ENCODE results near the gene ZNF331.

ZNF331 gene

GRCh38 chr19:53571339-53571738, 33.4 kb downstream of the ZNF331 start:
- no peak for DNase-seq (ENCODE audit: low read depth in 2 of 2)

DNA sequence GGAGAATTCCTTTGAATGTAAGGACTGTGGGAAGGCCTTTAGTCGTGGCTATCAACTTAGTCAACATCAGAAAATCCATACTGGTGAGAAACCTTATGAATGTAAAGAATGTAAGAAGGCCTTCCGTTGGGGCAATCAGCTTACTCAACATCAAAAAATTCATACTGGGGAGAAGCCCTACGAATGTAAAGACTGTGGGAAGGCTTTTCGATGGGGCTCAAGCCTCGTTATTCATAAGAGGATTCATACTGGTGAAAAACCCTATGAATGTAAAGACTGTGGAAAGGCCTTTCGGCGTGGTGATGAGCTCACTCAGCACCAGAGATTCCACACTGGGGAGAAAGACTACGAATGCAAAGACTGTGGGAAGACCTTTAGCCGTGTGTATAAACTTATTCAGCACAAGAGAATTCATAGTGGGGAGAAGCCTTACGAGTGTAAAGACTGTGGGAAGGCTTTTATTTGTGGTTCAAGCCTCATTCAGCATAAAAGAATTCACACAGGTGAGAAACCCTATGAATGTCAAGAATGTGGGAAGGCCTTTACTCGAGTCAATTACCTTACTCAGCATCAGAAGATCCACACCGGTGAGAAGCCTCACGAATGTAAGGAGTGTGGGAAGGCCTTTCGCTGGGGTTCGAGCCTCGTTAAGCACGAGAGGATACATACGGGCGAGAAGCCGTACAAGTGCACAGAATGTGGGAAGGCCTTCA, 39.2 kb downstream of the ZNF331 start:
- DNase-seq (ENCODE audit: low read depth in 2 of 2): no peak

- no peak for DNase-seq (ENCODE audit: low read depth in 2 of 2)
These were observed 40.0 kb downstream of the ZNF331 start for GRCh38 chr19:53577968-53578367.

- no peak for DNase-seq (ENCODE audit: low read depth in 2 of 2)
These were observed 41.6 kb downstream of the ZNF331 start for GRCh38 chr19:53579518-53579917.

- no peak for DNase-seq (ENCODE audit: low read depth in 2 of 2)
These were observed 43.2 kb downstream of the ZNF331 start for GRCh38 chr19:53580871-53581835.

- DNase-seq (ENCODE audit: low read depth in 2 of 2): no peak
These were observed 43.9 kb downstream of the ZNF331 start for GRCh38 chr19:53581871-53582279.

GRCh38 chr19:53583181-53583580, 45.2 kb downstream of the ZNF331 start:
- DNase-seq (ENCODE audit: low read depth in 2 of 2): no peak

DNA sequence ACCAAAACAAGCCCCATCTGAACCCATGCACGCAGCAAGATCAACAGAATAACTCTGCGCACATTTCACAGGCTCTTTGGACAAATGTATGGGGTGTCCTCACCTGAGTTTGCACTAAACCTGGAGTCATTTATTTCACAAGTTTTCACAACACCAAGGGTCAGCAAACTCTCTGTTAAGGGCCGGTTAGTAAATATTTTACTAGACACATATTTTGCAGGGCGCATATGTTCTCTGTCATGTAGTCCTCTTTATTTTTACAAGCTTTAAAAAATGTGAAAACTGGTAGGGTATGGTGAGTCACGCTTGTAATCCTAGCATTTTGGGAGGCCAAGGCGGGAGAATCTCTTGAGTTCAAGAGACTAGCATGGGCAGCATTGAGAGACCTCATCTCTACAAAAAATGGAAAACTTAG, 48.3 kb downstream of the ZNF331 start:
- no peak for DNase-seq (ENCODE audit: low read depth in 2 of 2)

- no peak for DNase-seq (ENCODE audit: low read depth in 2 of 2)
These were observed 57.0 kb downstream of the ZNF331 start for GRCh38 chr19:53594811-53595509.

- no peak for DNase-seq (ENCODE audit: low read depth in 2 of 2)
These were observed 57.5 kb downstream of the ZNF331 start for GRCh38 chr19:53595510-53595867.

- DNase-seq (ENCODE audit: low read depth in 2 of 2): no peak
These were observed 58.1 kb downstream of the ZNF331 start for GRCh38 chr19:53596056-53596455.

GRCh38 chr19:53597023-53597422, 59.1 kb downstream of the ZNF331 start:
- DNase-seq (ENCODE audit: low read depth in 2 of 2): no peak

DNA sequence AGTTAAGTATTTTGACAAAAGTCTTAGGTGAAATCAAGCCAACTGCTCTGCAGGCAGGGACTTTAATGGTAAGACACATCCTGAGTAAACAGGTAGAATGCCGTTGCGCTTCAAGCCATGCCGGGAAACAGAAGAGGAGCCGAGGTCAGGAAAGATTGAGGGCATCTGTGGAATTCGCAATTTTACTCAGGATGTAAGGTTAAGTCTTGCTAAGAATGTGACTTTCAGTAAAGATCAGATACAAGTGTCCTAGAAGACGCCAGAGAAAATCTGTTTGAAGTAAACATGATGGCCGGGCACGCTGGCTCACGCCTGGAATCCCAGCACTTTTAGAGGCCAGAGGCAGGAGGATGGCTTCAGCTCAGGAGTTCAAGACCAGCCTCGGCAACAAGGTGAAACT, 60.4 kb downstream of the ZNF331 start:
- no peak for DNase-seq (ENCODE audit: low read depth in 2 of 2)

DNA sequence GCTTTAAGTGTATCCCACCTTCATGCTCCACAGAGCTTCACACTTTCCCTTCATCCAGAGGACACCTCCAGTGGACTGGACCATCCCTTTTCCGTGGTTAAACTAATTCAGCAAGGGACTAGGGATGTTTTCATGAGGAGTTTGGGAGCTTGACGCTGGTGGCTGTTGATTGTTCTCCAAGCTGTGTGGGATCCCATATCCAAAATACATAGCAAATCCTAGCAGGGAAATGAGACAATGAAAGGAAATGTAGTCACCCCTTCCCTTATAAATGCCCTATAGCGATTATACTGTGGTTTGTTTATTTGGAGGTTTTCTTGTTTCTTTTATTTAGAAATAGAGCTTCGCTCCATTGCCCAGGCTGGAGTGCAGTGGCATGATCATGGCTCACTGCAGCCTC, 62.3 kb downstream of the ZNF331 start:
- no peak for DNase-seq (ENCODE audit: low read depth in 2 of 2)

DNA sequence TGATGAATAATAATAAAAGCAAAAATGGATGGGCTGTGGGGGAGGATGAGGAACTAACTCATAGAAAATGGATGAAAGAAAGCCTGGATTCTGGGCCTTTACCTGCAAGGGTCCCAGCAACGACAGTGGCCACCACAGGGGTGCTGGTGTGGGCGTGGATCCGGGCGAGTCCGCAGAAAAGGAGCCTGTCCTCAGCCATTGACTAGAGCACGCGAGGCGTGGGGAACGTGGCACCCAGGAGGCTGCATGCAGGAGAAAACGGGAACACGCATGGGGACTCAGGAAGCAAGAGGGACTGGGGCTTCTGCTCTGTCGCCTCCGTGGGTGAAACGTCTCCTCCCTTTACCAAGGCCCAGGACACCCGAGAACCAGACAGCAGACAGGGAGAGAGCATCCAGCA, 68.1 kb downstream of the ZNF331 start:
- DNase-seq (ENCODE audit: low read depth in 2 of 2): no peak

GRCh38 chr19:53608381-53608780, 70.4 kb downstream of the ZNF331 start:
- DNase-seq (ENCODE audit: low read depth in 2 of 2): no peak

- DNase-seq (ENCODE audit: low read depth in 2 of 2): no peak
These were observed 75.0 kb downstream of the ZNF331 start for GRCh38 chr19:53612762-53613526.

DNA sequence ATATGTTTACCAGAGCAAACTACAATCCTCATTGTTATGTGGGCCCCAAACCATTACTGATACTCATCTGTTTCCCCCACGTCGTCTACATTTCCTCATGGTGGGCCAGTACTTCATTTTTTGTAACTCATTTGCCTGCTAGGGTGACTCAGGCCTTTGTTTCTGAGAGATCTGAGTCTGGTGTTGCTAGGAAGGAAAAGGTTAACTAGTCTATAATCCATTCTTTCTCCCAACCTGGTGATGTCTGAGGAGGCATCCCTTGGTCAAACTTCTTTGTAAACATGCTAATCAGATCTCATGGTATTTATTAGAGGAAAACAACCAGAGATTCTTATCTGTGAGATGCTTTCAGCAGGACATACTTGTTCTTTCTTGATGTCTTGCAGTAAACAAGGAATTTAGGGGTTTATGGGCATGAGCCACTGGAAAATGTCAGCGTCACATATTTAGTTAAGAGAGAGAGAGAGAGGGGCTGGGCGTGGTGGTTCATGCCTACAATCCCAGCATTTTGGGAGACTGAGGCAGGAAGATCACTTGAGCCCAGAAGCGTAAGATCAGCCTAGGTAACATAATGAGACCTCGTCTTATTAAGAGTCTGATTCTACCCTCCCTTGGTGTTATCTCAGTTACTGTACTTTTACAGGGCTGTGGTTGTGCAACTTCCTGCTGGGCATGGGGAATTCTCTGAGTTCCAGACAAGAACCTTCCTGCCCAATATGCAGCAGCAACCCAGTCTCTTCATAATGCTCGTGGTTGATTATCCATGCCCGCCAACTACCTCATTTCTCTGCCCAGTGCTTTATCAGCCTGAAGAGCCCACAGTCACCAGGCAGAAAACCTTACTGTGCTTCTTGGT, 84.2 kb downstream of the ZNF331 start:
- DNase-seq (ENCODE audit: low read depth in 2 of 2): no peak

DNA sequence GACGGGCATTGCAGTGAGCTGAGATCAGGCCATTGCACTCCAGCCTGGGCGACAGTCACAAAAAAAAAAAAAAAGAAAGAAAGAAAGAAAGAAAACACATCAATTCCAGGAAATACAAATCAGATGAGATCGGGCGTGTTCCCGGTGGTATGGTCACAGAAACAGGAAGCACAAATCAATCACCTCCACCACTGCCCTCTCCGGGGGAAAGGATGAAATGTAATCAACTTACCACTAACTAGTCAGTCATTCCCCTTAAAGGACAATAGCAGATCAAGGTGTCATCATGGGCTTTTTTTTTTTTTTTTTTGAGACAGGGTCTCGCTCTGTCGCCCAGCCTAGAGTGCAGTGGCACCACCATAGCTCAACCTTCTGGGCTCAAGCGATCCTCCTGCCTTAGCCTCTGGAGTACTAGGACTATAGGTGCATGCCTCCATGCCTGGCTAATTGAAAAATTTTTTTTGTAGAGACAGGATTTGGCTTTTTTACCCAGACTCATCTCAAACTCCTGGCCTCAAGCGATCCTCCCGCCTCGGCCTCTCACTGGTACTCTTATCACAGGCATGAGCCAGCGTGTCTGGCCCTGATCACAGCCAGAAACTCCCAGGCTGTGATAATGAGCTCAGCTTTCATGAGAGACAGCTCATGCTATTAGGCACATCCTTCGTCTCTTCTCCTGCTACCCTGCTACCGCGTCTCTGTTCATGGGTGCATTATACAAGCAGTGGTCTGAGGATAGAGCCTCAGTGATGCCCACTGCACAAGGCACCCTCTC, 87.0 kb downstream of the ZNF331 start:
- no peak for DNase-seq (ENCODE audit: low read depth in 2 of 2)

DNA sequence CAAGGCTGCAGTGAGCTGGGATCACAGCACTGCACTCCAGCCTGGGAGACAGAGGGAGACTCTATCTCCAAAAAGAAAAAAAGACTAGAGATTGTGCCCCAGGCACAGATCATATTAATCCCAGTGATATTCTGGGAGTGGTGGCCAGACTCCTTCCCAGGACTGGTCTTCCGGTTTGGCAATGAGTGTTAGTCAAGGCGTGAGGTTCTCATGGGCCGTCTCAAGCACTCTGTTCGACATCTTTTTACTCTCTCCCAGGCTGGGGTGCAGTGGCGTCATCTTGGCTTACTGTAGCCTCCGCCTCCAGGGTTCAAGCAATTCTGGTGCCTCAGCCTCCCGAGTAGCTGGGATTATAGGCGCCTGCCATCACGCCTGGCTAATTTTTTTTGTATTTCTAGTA, 88.5 kb downstream of the ZNF331 start:
- no peak for DNase-seq (ENCODE audit: low read depth in 2 of 2)
